VCaP (cell line): ENCODE results near the gene FTO.

Source experiments
- H3K27ac ChIP-seq: fragments of 450-650 bp; 2 replicates; pipeline ENCODE4 v1.5.1; 2017
- CTCF ChIP-seq: fragments of 450-650 bp; conservative IDR thresholded peaks from 2 replicates; pipeline ENCODE4 v1.5.1; 2017; ENCODE audit warnings: mild to moderate bottlenecking, moderate library complexity

Gene FTO

GRCh38 chr16:53740933-53741531, 37.1 kb downstream of the FTO start:
- no peak overlapping the region for H3K27ac ChIP-seq
- TF ChIP-seq CTCF: no peak

GRCh38 chr16:53741546-53741945, 37.6 kb downstream of the FTO start:
- H3K27ac ChIP-seq: no peak overlapping the region

GRCh38 chr16:53743149-53743566, 39.2 kb downstream of the FTO start:
- no peak overlapping the region; the same call in 1 of the 2 replicates for H3K27ac ChIP-seq

More at GRCh38 chr16:53741546-53741945, 37.6 kb downstream of the FTO start:
- no peak for TF ChIP-seq CTCF

GRCh38 chr16:53744449-53744848, 40.5 kb downstream of the FTO start:
- H3K27ac ChIP-seq: peak overlapping the region; percentile 76
- no peak for TF ChIP-seq CTCF

More at GRCh38 chr16:53743149-53743566, 39.2 kb downstream of the FTO start:
- TF ChIP-seq CTCF: peak; percentile 60

GRCh38 chr16:53745086-53745485, 41.1 kb downstream of the FTO start:
- TF ChIP-seq CTCF: no peak

GRCh38 chr16:53745753-53746266, 41.9 kb downstream of the FTO start:
- TF ChIP-seq CTCF: no peak
- H3K27ac ChIP-seq: peak overlapping the region; percentile 76

More at GRCh38 chr16:53745086-53745485, 41.1 kb downstream of the FTO start:
- H3K27ac ChIP-seq: peak overlapping the region; percentile 76

GRCh38 chr16:53752560-53752959, 48.6 kb downstream of the FTO start:
- H3K27ac ChIP-seq: peak overlapping the region; percentile 97; the same call in 1 of the 2 replicates
- no peak for TF ChIP-seq CTCF
